Measurements from ENCODE around the gene CDKN2B-AS1. TPM values are rescaled to one million over a fixed set of nuclear protein-coding genes. Genes with fewer than 3 reads are reported as not detected.
"Not testable (repeated sequence)": the region's sequence is repeated elsewhere in the genome, so short reads cannot be mapped to it uniquely, and the experiment has no call there.

Gene CDKN2B-AS1
- total RNA-seq, 1 experiment from 2014 or later: not detected

- no peak for TF ChIP-seq CTCF (conservative IDR thresholded peaks at IDR 0.05)
- H3K9ac ChIP-seq (ENCODE audit: extremely low read depth, insufficient read length, low read length): no peak overlapping the region
- no peak overlapping the region for H4K91ac ChIP-seq (ENCODE audit: insufficient read length, low read depth, low read length)
- no peak overlapping the region for H2AK5ac ChIP-seq (ENCODE audit: insufficient read length, low read length)
- H3K23me2 ChIP-seq (ENCODE audit: insufficient read length, low read depth, low read length, poor library complexity, severe bottlenecking): no peaks in the 10 kb centered on the region
- H3K27me3 Mint-ChIP-seq (ENCODE audit: low read depth): no peaks in the 10 kb centered on the region; the same call in 1 of the 2 replicates
- H4K5ac ChIP-seq (ENCODE audit: insufficient read length, low read depth, low read length): no peak overlapping the region
- H4K20me1 ChIP-seq (ENCODE audit: control insufficient read depth, insufficient read depth, insufficient read length): no peaks in the 10 kb centered on the region
- H3K36me3 Mint-ChIP-seq (ENCODE audit: insufficient read depth in 1 of 3, low read depth in 3 of 3): peaks cover 0 to 2% (median 0%) of the 10 kb centered on the region in 3 experiments; a peak in 2 of 7 replicates
- H3K27ac ChIP-seq (ENCODE audit: insufficient read length, low read depth, low read length): no peak overlapping the region
- no peak overlapping the region for H3K4ac ChIP-seq (ENCODE audit: low read depth, low read length)
- no peak overlapping the region for H4K8ac ChIP-seq (replicated peaks; ENCODE audit: insufficient read length, low read depth, low read length)
- WGBS (ENCODE audit: extremely low coverage, insufficient read length, low lambda C conversion rate): no CpG with 5 or more reads among the region's 3 CpGs
- H2BK20ac ChIP-seq (ENCODE audit: low read depth, low read length, poor library complexity, severe bottlenecking): no peak overlapping the region
- DNase-seq: no peak
- H3K79me1 ChIP-seq (ENCODE audit: insufficient read depth, low read depth, low read length, poor library complexity, severe bottlenecking): no peaks in the 10 kb centered on the region
- H3K18ac ChIP-seq (ENCODE audit: insufficient read length, low read depth, low read length): no peak overlapping the region
- no peak overlapping the region for H3K23ac ChIP-seq (ENCODE audit: insufficient read length, low read depth, low read length)
- H3K9me3 Mint-ChIP-seq: peaks cover 0 to 4% of the 10 kb centered on the region in 2 experiments; a peak in 4 of 5 replicates
- H3K4me1 ChIP-seq (ENCODE audit: insufficient read depth, low read length): no peaks in the 10 kb centered on the region
- no peak overlapping the region for H3K56ac ChIP-seq (ENCODE audit: insufficient read length, low read depth, low read length)
- no peaks in the 10 kb centered on the region for H3K9me3 ChIP-seq (ENCODE audit: control insufficient read depth, low read depth, low read length)
- no peak overlapping the region for H2BK120ac ChIP-seq (ENCODE audit: low read depth, low read length, poor library complexity, severe bottlenecking)
- no peak overlapping the region for H3K14ac ChIP-seq (ENCODE audit: insufficient read depth, low read length)
- H2BK15ac ChIP-seq (ENCODE audit: low read depth, low read length): no peak overlapping the region
- no peak overlapping the region for H2AFZ ChIP-seq (ENCODE audit: low read length)
- no peak overlapping the region for H3K4me3 Mint-ChIP-seq
- H3K27ac Mint-ChIP-seq: no peak overlapping the region
- H3T11ph ChIP-seq (ENCODE audit: low read length): no peak overlapping the region
- H3K4me2 ChIP-seq (ENCODE audit: insufficient read depth, insufficient read length, low read length): no peak overlapping the region
- no peaks in the 10 kb centered on the region for H3K27me3 ChIP-seq (ENCODE audit: insufficient read depth, low read length)
- peaks cover 4 to 10% of the 10 kb centered on the region in 2 experiments for H3K4me1 Mint-ChIP-seq
- H2BK5ac ChIP-seq (ENCODE audit: insufficient read length, low read length): no peak overlapping the region
- no peaks in the 10 kb centered on the region for H3K79me2 ChIP-seq (ENCODE audit: insufficient read depth, low read length)
- no peak overlapping the region for H2BK12ac ChIP-seq (ENCODE audit: insufficient read length, low read depth, low read length)
These were observed 61.8 kb downstream of the CDKN2B-AS1 start for GRCh38 chr9:22056402-22056801.

GRCh38 chr9:22057972-22058371 is 63.4 kb downstream of the CDKN2B-AS1 start:
- not testable (repeated sequence) for H2BK15ac ChIP-seq (ENCODE audit: low read depth, low read length); H2BK12ac ChIP-seq (ENCODE audit: insufficient read length, low read depth, low read length); H4K91ac ChIP-seq (ENCODE audit: insufficient read length, low read depth, low read length); H3K56ac ChIP-seq (ENCODE audit: insufficient read length, low read depth, low read length); H4K5ac ChIP-seq (ENCODE audit: insufficient read length, low read depth, low read length); H3K9ac ChIP-seq (ENCODE audit: extremely low read depth, insufficient read length, low read length); H3K23me2 ChIP-seq (ENCODE audit: insufficient read length, low read depth, low read length, poor library complexity, severe bottlenecking); H2BK20ac ChIP-seq (ENCODE audit: low read depth, low read length, poor library complexity, severe bottlenecking); H3K4me1 Mint-ChIP-seq; H3K14ac ChIP-seq (ENCODE audit: insufficient read depth, low read length); H3K4me1 ChIP-seq (ENCODE audit: insufficient read depth, low read length); H3K4ac ChIP-seq (ENCODE audit: low read depth, low read length); H3K36me3 Mint-ChIP-seq (ENCODE audit: insufficient read depth in 1 of 3, low read depth in 3 of 3); H4K8ac ChIP-seq (replicated peaks; ENCODE audit: insufficient read length, low read depth, low read length); H2AFZ ChIP-seq (ENCODE audit: low read length); H2AK5ac ChIP-seq (ENCODE audit: insufficient read length, low read length); H3K27ac Mint-ChIP-seq; H2BK120ac ChIP-seq (ENCODE audit: low read depth, low read length, poor library complexity, severe bottlenecking); H3K79me2 ChIP-seq (ENCODE audit: insufficient read depth, low read length); H3K9me3 ChIP-seq (ENCODE audit: control insufficient read depth, low read depth, low read length); H3T11ph ChIP-seq (ENCODE audit: low read length); H3K4me2 ChIP-seq (ENCODE audit: insufficient read depth, insufficient read length, low read length); H2BK5ac ChIP-seq (ENCODE audit: insufficient read length, low read length); H3K18ac ChIP-seq (ENCODE audit: insufficient read length, low read depth, low read length); H3K9me3 Mint-ChIP-seq; H3K27me3 Mint-ChIP-seq (ENCODE audit: low read depth); DNase-seq; H3K27ac ChIP-seq (ENCODE audit: insufficient read length, low read depth, low read length); H3K27me3 ChIP-seq (ENCODE audit: insufficient read depth, low read length); H3K79me1 ChIP-seq (ENCODE audit: insufficient read depth, low read depth, low read length, poor library complexity, severe bottlenecking); H3K4me3 Mint-ChIP-seq; H3K23ac ChIP-seq (ENCODE audit: insufficient read length, low read depth, low read length); H4K20me1 ChIP-seq (ENCODE audit: control insufficient read depth, insufficient read depth, insufficient read length)
- no CpG with 5 or more reads among the region's 6 CpGs for WGBS (ENCODE audit: extremely low coverage, insufficient read length, low lambda C conversion rate)

All from H9 (cell line).